IMR-90 (cell line): Measurements from ENCODE around the gene TNFAIP8.

Source experiments
- BHLHE40 ChIP-seq: fragments of 150-350 bp; IDR thresholded peaks from 2 replicates; pipeline ENCODE4 v1.6.1; 2016; ENCODE audit warnings: mild to moderate bottlenecking, low read depth, low read length
- CEBPB ChIP-seq: IDR thresholded peaks from 2 replicates; pipeline ENCODE4 v1.6.1; 2012; ENCODE audit warnings: low read depth, low read length, improper control_type of control experiment
- MAFK ChIP-seq: IDR thresholded peaks from 2 replicates; pipeline ENCODE4 v1.6.1; 2012; ENCODE audit warnings: low read depth, low read length, improper control_type of control experiment
- MXI1 ChIP-seq: IDR thresholded peaks from 2 replicates; pipeline ENCODE4 v1.6.1; 2012; ENCODE audit warnings: low read depth, mild to moderate bottlenecking, low read length, moderate library complexity, borderline replicate concordance
- POLR2A ChIP-seq: IDR thresholded peaks from 2 replicates; pipeline ENCODE4 v1.6.1; 2012; ENCODE audit warnings: mild to moderate bottlenecking, low read depth, low read length
- RAD21 ChIP-seq: IDR thresholded peaks from 2 replicates; pipeline ENCODE4 v1.6.1; 2012; ENCODE audit warnings: low read length, improper control_type of control experiment
- RCOR1 ChIP-seq: IDR thresholded peaks from 2 replicates; pipeline ENCODE4 v1.6.1; 2012; ENCODE audit warnings: mild to moderate bottlenecking, low read length, improper control_type of control experiment; ENCODE audit not compliant: insufficient replicate concordance
- RFX5 ChIP-seq: IDR thresholded peaks from 2 replicates; pipeline ENCODE4 v1.8.0; 2012; ENCODE audit warnings: low read depth, mild to moderate bottlenecking, low read length, moderate library complexity
- SMC3 ChIP-seq: fragments of 150-350 bp; IDR thresholded peaks from 2 replicates; pipeline ENCODE4 v1.6.1; 2016; ENCODE audit warnings: low read depth, mild to moderate bottlenecking, antibody characterized with exemption, low read length, moderate library complexity
- TF ChIP-seq, protein P1 (sequence below): conservative IDR thresholded peaks from 2 replicates; pipeline ENCODE4 v1.5.1; 2012; ENCODE audit warnings: mild to moderate bottlenecking, low read depth, low read length, improper control_type of control experiment
- TF ChIP-seq, protein P2 (sequence below): fragments of 150-350 bp; IDR thresholded peaks from 2 replicates; pipeline ENCODE4 v1.6.1; 2017; ENCODE audit warnings: mild to moderate bottlenecking, antibody characterized with exemption, low read length, low read depth
- TF ChIP-seq, protein P3 (sequence below): fragments of 150-350 bp; IDR thresholded peaks from 2 replicates; pipeline ENCODE4 v1.6.1; 2016; ENCODE audit warnings: low read depth, mild to moderate bottlenecking, low read length, moderate library complexity, borderline replicate concordance

DNA sequence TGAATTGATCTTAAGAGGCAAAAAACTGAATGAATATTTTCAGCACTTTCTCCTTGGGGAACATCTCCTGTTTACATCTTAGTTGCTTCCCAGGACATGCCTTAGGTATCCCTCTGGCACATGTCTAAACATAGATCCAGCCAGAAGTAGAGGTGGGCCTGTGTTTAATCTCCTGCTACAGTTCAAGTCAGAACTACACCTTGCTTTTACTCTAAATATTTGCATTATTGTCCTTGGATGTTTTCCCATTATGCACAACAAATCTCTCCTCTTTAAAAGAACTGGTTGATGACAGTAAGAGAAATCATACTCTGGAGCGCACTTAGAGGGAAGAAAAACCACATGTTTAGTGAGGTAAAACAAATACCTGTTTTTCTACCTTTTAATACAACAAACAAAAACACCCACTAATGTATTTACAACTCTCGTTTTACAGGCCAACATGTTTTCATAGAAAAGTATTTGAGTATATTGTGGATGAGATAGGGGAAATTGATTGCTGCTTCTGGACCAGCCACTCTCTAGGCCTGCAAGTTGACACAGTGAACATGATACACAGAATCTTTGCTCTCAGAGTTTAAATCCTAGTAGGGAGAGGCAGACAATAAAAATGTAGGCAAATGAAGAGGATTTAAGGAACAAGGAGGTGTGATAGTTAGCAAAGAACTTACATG lies 32.3 kb downstream of the TNFAIP8 start:
- TF ChIP-seq, protein P1, sequence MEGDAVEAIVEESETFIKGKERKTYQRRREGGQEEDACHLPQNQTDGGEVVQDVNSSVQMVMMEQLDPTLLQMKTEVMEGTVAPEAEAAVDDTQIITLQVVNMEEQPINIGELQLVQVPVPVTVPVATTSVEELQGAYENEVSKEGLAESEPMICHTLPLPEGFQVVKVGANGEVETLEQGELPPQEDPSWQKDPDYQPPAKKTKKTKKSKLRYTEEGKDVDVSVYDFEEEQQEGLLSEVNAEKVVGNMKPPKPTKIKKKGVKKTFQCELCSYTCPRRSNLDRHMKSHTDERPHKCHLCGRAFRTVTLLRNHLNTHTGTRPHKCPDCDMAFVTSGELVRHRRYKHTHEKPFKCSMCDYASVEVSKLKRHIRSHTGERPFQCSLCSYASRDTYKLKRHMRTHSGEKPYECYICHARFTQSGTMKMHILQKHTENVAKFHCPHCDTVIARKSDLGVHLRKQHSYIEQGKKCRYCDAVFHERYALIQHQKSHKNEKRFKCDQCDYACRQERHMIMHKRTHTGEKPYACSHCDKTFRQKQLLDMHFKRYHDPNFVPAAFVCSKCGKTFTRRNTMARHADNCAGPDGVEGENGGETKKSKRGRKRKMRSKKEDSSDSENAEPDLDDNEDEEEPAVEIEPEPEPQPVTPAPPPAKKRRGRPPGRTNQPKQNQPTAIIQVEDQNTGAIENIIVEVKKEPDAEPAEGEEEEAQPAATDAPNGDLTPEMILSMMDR: no peak
- TF ChIP-seq POLR2A (no peak), RAD21 (no peak), MAFK (no peak), SMC3 (no peak), RCOR1 (no peak), BHLHE40 (no peak), RFX5 (no peak), MXI1 (no peak), CEBPB (no peak)
- TF ChIP-seq, protein P2, sequence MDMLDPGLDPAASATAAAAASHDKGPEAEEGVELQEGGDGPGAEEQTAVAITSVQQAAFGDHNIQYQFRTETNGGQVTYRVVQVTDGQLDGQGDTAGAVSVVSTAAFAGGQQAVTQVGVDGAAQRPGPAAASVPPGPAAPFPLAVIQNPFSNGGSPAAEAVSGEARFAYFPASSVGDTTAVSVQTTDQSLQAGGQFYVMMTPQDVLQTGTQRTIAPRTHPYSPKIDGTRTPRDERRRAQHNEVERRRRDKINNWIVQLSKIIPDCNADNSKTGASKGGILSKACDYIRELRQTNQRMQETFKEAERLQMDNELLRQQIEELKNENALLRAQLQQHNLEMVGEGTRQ: no peak
- TF ChIP-seq, protein P3, sequence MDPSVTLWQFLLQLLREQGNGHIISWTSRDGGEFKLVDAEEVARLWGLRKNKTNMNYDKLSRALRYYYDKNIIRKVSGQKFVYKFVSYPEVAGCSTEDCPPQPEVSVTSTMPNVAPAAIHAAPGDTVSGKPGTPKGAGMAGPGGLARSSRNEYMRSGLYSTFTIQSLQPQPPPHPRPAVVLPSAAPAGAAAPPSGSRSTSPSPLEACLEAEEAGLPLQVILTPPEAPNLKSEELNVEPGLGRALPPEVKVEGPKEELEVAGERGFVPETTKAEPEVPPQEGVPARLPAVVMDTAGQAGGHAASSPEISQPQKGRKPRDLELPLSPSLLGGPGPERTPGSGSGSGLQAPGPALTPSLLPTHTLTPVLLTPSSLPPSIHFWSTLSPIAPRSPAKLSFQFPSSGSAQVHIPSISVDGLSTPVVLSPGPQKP: no peak
